GM10248 (cell line): ENCODE data around the gene PSMD13.
"Not testable (repeated sequence)": the region's sequence is repeated elsewhere in the genome, so short reads cannot be mapped to it uniquely, and the experiment has no call there.

ENCODE experiments used
- CTCF ChIA-PET: fragments of 300-600 bp; sonication (Branson Sonifier 250); formaldehyde crosslinking; extraction: SDS; loops from one replicate; lab custom pipeline; 2021; ENCODE audit warnings: antibody characterized with exemption; lab: Yijun Ruan, JAX
- POLR2A ChIA-PET: fragments of 350-650 bp; sonication (Branson Sonifier 250); formaldehyde crosslinking; extraction: SDS; loops from one replicate; lab custom pipeline; 2020; ENCODE audit warnings: antibody characterized with exemption; lab: Yijun Ruan, JAX
- DNase-seq: peaks from one replicate; pipeline ENCODE4 v3.0.0; 2012; ENCODE audit errors: extremely low spot score
- CTCF ChIP-seq: IDR thresholded peaks from 2 replicates; pipeline ENCODE4 v1.5.1; 2012; ENCODE audit warnings: mild to moderate bottlenecking, low read depth; ENCODE audit errors: extremely low read depth, missing control alignments, control extremely low read depth

The PSMD13 gene

GRCh38 chr11:235609-235996 lies 1.2 kb upstream of the PSMD13 start:
- ChIA-PET POLR2A (no interaction called here), CTCF (interaction anchor here (1.0 to 9.4 kb wide), 2 partner anchors 13 to 15 kb away, joined by 3 to 85 read pairs; no protein-coding TSS in a partner anchor)
- no peak for DNase-seq
- no peak for TF ChIP-seq CTCF

GRCh38 chr11:235997-236773 lies 591 bp upstream of the PSMD13 start, which contains the start of gene SIRT3:
Gene SIRT3, minus strand, starts transcription at chr11:236342. Its CDS starts 14 bp downstream, at chr11:236328.
- no peak for TF ChIP-seq CTCF
- DNase-seq: peak; percentile 94
- ChIA-PET CTCF (interaction anchor here (9.4 kb wide), 1 partner anchor 14 kb away, joined by 85 read pairs; no protein-coding TSS in a partner anchor), POLR2A (interaction anchor here (0.6 kb wide), 1 partner anchor 28 kb away, joined by 8 read pairs; no protein-coding TSS in a partner anchor)

GRCh38 chr11:238346-238745 lies 1.6 kb downstream of the PSMD13 start:
- CTCF ChIA-PET: interaction anchor here (1.2 to 9.4 kb wide), 3 partner anchors 12 to 68 kb away, joined by 3 to 85 read pairs (median 3); partner anchors contain the start of genes BET1L and RIC8A
- DNase-seq: not testable (repeated sequence)
- POLR2A ChIA-PET: interaction anchor here (1.3 kb wide), 1 partner anchor 31 kb away, joined by 4 read pairs; the partner anchor contains the start of genes BET1L and RIC8A

GRCh38 chr11:240315-240714 lies 3.5 kb downstream of the PSMD13 start:
- POLR2A ChIA-PET: no interaction called here
- DNase-seq: no peak
- CTCF ChIA-PET: interaction anchor here (9.4 kb wide), 1 partner anchor 10 kb away, joined by 85 read pairs; no protein-coding TSS in a partner anchor
- no peak for TF ChIP-seq CTCF

GRCh38 chr11:241634-242033 lies 4.9 kb downstream of the PSMD13 start:
- CTCF ChIA-PET: interaction anchor here (1.5 to 9.4 kb wide), 2 partner anchors 9 to 114 kb away, joined by 3 to 85 read pairs; no protein-coding TSS in a partner anchor
- TF ChIP-seq CTCF: no peak
- DNase-seq: no peak
- POLR2A ChIA-PET: no interaction called here

GRCh38 chr11:244376-244775 lies 7.6 kb downstream of the PSMD13 start:
- CTCF ChIA-PET: interaction anchor here (0.7 to 2.3 kb wide), 4 partner anchors 10 to 275 kb away, joined by 3 to 5 read pairs (median 3); no protein-coding TSS in a partner anchor
- POLR2A ChIA-PET: interaction anchor here (0.7 kb wide), 1 partner anchor 435 kb away, joined by 4 read pairs; no protein-coding TSS in a partner anchor
- no peak for DNase-seq
- TF ChIP-seq CTCF: no peak

GRCh38 chr11:249062-249461 lies 12.3 kb downstream of the PSMD13 start:
- TF ChIP-seq CTCF: no peak
- ChIA-PET POLR2A (no interaction called here), CTCF (interaction anchor here (0.8 to 4.3 kb wide), 6 partner anchors 11 to 148 kb away, joined by 3 to 85 read pairs (median 21); partner anchors contain the start of genes PSMD13 and SIRT3)
- no peak for DNase-seq
